Measurements from ENCODE around the gene CCDC144A. TPM values are rescaled to one million over a fixed set of nuclear protein-coding genes. Genes with fewer than 3 reads are reported as not detected.
"Not testable (repeated sequence)": the region's sequence is repeated elsewhere in the genome, so short reads cannot be mapped to it uniquely, and the experiment has no call there.

Gene CCDC144A
- total RNA-seq, 2 experiments from 2014 or later, result 0.03 to 0.36 TPM

DNA sequence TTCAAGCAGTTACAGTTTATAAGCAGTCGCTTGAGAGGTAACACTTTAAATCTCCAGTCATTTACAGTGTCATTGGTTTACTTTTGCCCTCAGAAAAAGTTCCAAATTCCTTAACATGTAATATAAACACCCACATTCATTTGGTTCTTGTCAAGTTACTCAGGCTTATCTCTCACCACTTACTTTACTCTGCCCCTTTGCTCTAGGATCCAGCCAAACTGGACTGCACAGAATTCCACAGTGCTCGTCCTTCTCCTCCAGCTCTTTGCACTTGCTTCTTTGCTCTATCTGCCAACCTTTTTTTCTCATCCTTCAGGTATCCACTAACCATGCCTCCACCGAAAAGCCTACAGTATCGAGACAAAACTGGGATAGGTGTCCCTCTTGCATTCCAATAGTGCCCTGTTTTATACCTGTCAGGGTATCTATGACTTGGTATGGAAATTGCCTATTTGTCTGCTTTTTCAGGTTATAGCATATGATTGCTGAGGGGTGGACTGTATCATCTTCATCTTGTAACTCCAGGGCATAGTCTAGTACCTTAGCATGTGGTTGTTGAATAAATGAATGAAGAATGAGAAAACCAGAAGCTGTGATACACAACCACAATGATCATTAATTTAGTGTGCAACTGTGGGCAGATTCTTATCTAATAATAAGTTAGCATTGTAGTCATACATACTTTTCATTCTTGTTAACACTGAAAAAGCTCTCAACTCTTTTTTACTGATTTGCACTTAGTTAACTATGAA, 82.5 kb downstream of the CCDC144A start:
- H2AFZ ChIP-seq (ENCODE audit: low read length); H3K79me2 ChIP-seq (ENCODE audit: insufficient read depth, low read depth, low read length); H3K9me3 ChIP-seq (ENCODE audit: low read length); intact Hi-C loops (cut with micrococcal nuclease; ENCODE audit: unreplicated experiment); CTCF ChIA-PET (ENCODE audit: unreplicated experiment); DNase-seq (ENCODE audit: low spot score); H4K20me1 ChIP-seq (ENCODE audit: insufficient read depth, low read length); H3K4me1 ChIP-seq (ENCODE audit: insufficient read depth, low read length, poor library complexity, severe bottlenecking); H3K36me3 ChIP-seq (ENCODE audit: insufficient read depth, low read length); BruUV-seq (replicated peaks); H3K27ac ChIP-seq (ENCODE audit: low read depth, low read length, poor library complexity, severe bottlenecking); H3K4me2 ChIP-seq (ENCODE audit: low read length); H3K4me3 ChIP-seq (ENCODE audit: low read depth, low read length, poor library complexity, severe bottlenecking); POLR2A ChIA-PET; H3K9me2 ChIP-seq (ENCODE audit: insufficient read depth, low read length): not testable (repeated sequence)

DNA sequence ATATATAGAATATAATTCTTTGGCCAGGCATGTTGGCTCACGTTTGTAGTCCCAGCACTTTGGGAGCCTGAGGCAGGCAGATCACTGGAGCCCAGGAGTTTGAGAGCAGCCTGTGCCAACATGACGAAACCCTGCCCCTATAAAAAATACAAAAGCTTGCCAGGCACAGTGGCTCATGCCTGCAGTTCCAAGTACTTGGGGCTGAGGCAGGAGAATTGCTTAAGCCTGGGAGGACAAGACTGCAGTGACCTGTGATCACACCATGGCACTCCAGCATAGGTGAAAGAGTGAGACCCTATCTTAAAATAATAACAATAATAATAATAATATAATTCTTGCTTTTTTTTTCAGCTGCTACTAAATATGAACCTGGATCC, 83.1 kb downstream of the CCDC144A start:
- BruUV-seq (replicated peaks); H3K9me2 ChIP-seq (ENCODE audit: insufficient read depth, low read length); H2AFZ ChIP-seq (ENCODE audit: low read length); POLR2A ChIA-PET; H3K4me2 ChIP-seq (ENCODE audit: low read length); CTCF ChIA-PET (ENCODE audit: unreplicated experiment); H3K27ac ChIP-seq (ENCODE audit: low read depth, low read length, poor library complexity, severe bottlenecking); H3K4me3 ChIP-seq (ENCODE audit: low read depth, low read length, poor library complexity, severe bottlenecking); H3K4me1 ChIP-seq (ENCODE audit: insufficient read depth, low read length, poor library complexity, severe bottlenecking); H3K36me3 ChIP-seq (ENCODE audit: insufficient read depth, low read length); H3K9me3 ChIP-seq (ENCODE audit: low read length); DNase-seq (ENCODE audit: low spot score); H4K20me1 ChIP-seq (ENCODE audit: insufficient read depth, low read length); H3K79me2 ChIP-seq (ENCODE audit: insufficient read depth, low read depth, low read length); intact Hi-C loops (cut with micrococcal nuclease; ENCODE audit: unreplicated experiment): not testable (repeated sequence)

GRCh38 chr17:16787851-16788250, 97.8 kb downstream of the CCDC144A start:
- H3K4me1 ChIP-seq (ENCODE audit: insufficient read depth, low read length, poor library complexity, severe bottlenecking); H3K36me3 ChIP-seq (ENCODE audit: insufficient read depth, low read length); H3K4me2 ChIP-seq (ENCODE audit: low read length); H3K4me3 ChIP-seq (ENCODE audit: low read depth, low read length, poor library complexity, severe bottlenecking); H2AFZ ChIP-seq (ENCODE audit: low read length); intact Hi-C loops (cut with micrococcal nuclease; ENCODE audit: unreplicated experiment); DNase-seq (ENCODE audit: low spot score); BruUV-seq (replicated peaks); H3K9me3 ChIP-seq (ENCODE audit: low read length); POLR2A ChIA-PET; H3K27ac ChIP-seq (ENCODE audit: low read depth, low read length, poor library complexity, severe bottlenecking); H3K79me2 ChIP-seq (ENCODE audit: insufficient read depth, low read depth, low read length); H3K9me2 ChIP-seq (ENCODE audit: insufficient read depth, low read length); H4K20me1 ChIP-seq (ENCODE audit: insufficient read depth, low read length); CTCF ChIA-PET (ENCODE audit: unreplicated experiment): not testable (repeated sequence)

DNA sequence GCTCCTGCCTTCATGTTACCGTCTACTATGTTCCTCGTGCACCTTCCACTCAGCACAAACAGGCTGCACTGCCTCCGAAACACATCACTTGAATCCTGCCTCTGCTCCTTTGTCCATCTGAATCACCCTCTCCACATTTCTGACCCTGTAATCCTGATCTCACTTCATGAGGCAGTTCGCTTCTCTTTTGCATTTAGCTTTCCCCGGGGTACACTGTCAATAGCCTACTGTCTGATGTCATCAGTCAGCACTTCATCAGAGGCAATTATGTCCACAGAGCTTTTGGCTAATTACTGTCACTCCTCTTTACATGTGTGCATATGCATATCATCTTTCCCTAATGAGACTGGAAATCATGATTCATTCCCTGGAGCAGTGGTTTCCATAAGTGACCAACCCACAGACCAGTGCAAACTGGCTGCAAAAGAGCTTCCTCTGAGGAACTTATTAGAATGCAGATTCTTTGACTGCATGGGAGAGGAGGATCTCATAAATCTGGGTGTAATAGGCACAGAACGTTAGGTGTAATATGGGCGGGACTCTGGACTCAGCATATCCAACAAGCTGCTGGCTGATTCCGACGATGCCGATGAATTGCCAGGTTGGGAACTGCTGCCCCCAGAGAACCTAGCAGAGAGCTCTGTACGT, 99.0 kb downstream of the CCDC144A start:
- H3K4me1 ChIP-seq (ENCODE audit: insufficient read depth, low read length, poor library complexity, severe bottlenecking); POLR2A ChIA-PET; H3K79me2 ChIP-seq (ENCODE audit: insufficient read depth, low read depth, low read length); CTCF ChIA-PET (ENCODE audit: unreplicated experiment); DNase-seq (ENCODE audit: low spot score); intact Hi-C loops (cut with micrococcal nuclease; ENCODE audit: unreplicated experiment); H2AFZ ChIP-seq (ENCODE audit: low read length); H3K9me3 ChIP-seq (ENCODE audit: low read length); H3K4me2 ChIP-seq (ENCODE audit: low read length); BruUV-seq (replicated peaks); H3K9me2 ChIP-seq (ENCODE audit: insufficient read depth, low read length); H3K27ac ChIP-seq (ENCODE audit: low read depth, low read length, poor library complexity, severe bottlenecking); H3K4me3 ChIP-seq (ENCODE audit: low read depth, low read length, poor library complexity, severe bottlenecking); H4K20me1 ChIP-seq (ENCODE audit: insufficient read depth, low read length); H3K36me3 ChIP-seq (ENCODE audit: insufficient read depth, low read length): not testable (repeated sequence)

GRCh38 chr17:16789622-16790021, 99.6 kb downstream of the CCDC144A start:
- intact Hi-C loops (cut with micrococcal nuclease; ENCODE audit: unreplicated experiment); CTCF ChIA-PET (ENCODE audit: unreplicated experiment); H3K4me3 ChIP-seq (ENCODE audit: low read depth, low read length, poor library complexity, severe bottlenecking); POLR2A ChIA-PET; H4K20me1 ChIP-seq (ENCODE audit: insufficient read depth, low read length); H2AFZ ChIP-seq (ENCODE audit: low read length); H3K27ac ChIP-seq (ENCODE audit: low read depth, low read length, poor library complexity, severe bottlenecking); H3K9me3 ChIP-seq (ENCODE audit: low read length); H3K36me3 ChIP-seq (ENCODE audit: insufficient read depth, low read length); BruUV-seq (replicated peaks); H3K4me1 ChIP-seq (ENCODE audit: insufficient read depth, low read length, poor library complexity, severe bottlenecking); H3K9me2 ChIP-seq (ENCODE audit: insufficient read depth, low read length); DNase-seq (ENCODE audit: low spot score); H3K79me2 ChIP-seq (ENCODE audit: insufficient read depth, low read depth, low read length); H3K4me2 ChIP-seq (ENCODE audit: low read length): not testable (repeated sequence)

GRCh38 chr17:16790313-16790871, 100.4 kb downstream of the CCDC144A start:
- CTCF ChIA-PET (ENCODE audit: unreplicated experiment); H3K4me2 ChIP-seq (ENCODE audit: low read length); intact Hi-C loops (cut with micrococcal nuclease; ENCODE audit: unreplicated experiment); BruUV-seq (replicated peaks); POLR2A ChIA-PET; DNase-seq (ENCODE audit: low spot score); H4K20me1 ChIP-seq (ENCODE audit: insufficient read depth, low read length); H3K79me2 ChIP-seq (ENCODE audit: insufficient read depth, low read depth, low read length); H2AFZ ChIP-seq (ENCODE audit: low read length); H3K9me3 ChIP-seq (ENCODE audit: low read length); H3K9me2 ChIP-seq (ENCODE audit: insufficient read depth, low read length); H3K4me3 ChIP-seq (ENCODE audit: low read depth, low read length, poor library complexity, severe bottlenecking); H3K27ac ChIP-seq (ENCODE audit: low read depth, low read length, poor library complexity, severe bottlenecking); H3K4me1 ChIP-seq (ENCODE audit: insufficient read depth, low read length, poor library complexity, severe bottlenecking); H3K36me3 ChIP-seq (ENCODE audit: insufficient read depth, low read length): not testable (repeated sequence)

Data from OCI-LY7 (cell line).